HEK293T (cell line): ENCODE measurements around the gene GSTO2.

Experiments
- CTCF ChIA-PET: fragments of 350-600 bp; formaldehyde crosslinking; extraction: SDS; loops from one replicate; lab custom pipeline; 2021; ENCODE audit warnings: antibody characterized with exemption, inconsistent platforms; lab: Yijun Ruan, JAX
- POLR2A ChIA-PET: fragments of 350-600 bp; formaldehyde crosslinking; extraction: SDS; loops from one replicate; lab custom pipeline; 2020; ENCODE audit warnings: antibody characterized with exemption, inconsistent platforms; lab: Yijun Ruan, JAX
- DNase-seq: peaks from one replicate; pipeline ENCODE4 v3.0.0; 2012; ENCODE audit warnings: mixed read lengths; ENCODE audit errors: extremely low spot score
- ARNT ChIP-seq: fragments of 450-650 bp; IDR thresholded peaks from 2 replicates; pipeline ENCODE4 v1.6.1; 2017; ENCODE audit warnings: mild to moderate bottlenecking
- BHLHE40 ChIP-seq: fragments of 450-650 bp; IDR thresholded peaks from 2 replicates; pipeline ENCODE4 v1.6.1; 2016; ENCODE audit warnings: mild to moderate bottlenecking, moderate library complexity, borderline replicate concordance
- CTBP1 ChIP-seq: fragments of 450-650 bp; IDR thresholded peaks from 2 replicates; pipeline ENCODE4 v1.6.1; 2016; ENCODE audit warnings: borderline replicate concordance
- ELF4 ChIP-seq: fragments of 450-650 bp; IDR thresholded peaks from 2 replicates; pipeline ENCODE4 v1.6.1; 2017; ENCODE audit warnings: antibody characterized with exemption
- FOXA1 ChIP-seq: fragments of 450-650 bp; IDR thresholded peaks from 2 replicates; pipeline ENCODE4 v1.6.1; 2016; ENCODE audit warnings: mild to moderate bottlenecking
- FOXK2 ChIP-seq: fragments of 450-650 bp; IDR thresholded peaks from 2 replicates; pipeline ENCODE4 v1.6.1; 2016; ENCODE audit warnings: mild to moderate bottlenecking
- FOXM1 ChIP-seq: fragments of 450-650 bp; IDR thresholded peaks from 2 replicates; pipeline ENCODE4 v1.6.1; 2017; ENCODE audit warnings: mild to moderate bottlenecking, borderline replicate concordance
- HDGF ChIP-seq: fragments of 450-650 bp; IDR thresholded peaks from 2 replicates; pipeline ENCODE4 v1.6.1; 2017; ENCODE audit warnings: antibody characterized with exemption, borderline replicate concordance
- L3MBTL2 ChIP-seq: fragments of 450-650 bp; conservative IDR thresholded peaks from 2 replicates; pipeline ENCODE4 v1.6.1; 2016; ENCODE audit warnings: mild to moderate bottlenecking
- LEF1 ChIP-seq: fragments of 450-650 bp; IDR thresholded peaks from 2 replicates; pipeline ENCODE4 v1.6.1; 2017; ENCODE audit warnings: mild to moderate bottlenecking, borderline replicate concordance
- NFRKB ChIP-seq: fragments of 450-650 bp; IDR thresholded peaks from 2 replicates; pipeline ENCODE4 v1.6.1; 2016; ENCODE audit warnings: mild to moderate bottlenecking, moderate library complexity
- SP1 ChIP-seq: fragments of 450-650 bp; IDR thresholded peaks from 2 replicates; pipeline ENCODE4 v1.6.1; 2017
- SUZ12 ChIP-seq: fragments of 450-650 bp; IDR thresholded peaks from 2 replicates; pipeline ENCODE4 v1.6.1; 2016; ENCODE audit warnings: mild to moderate bottlenecking
- TARDBP ChIP-seq: fragments of 450-650 bp; IDR thresholded peaks from 2 replicates; pipeline ENCODE4 v1.6.1; 2016
- ZNF384 ChIP-seq: fragments of 450-650 bp; IDR thresholded peaks from 2 replicates; pipeline ENCODE4 v1.6.1; 2016
- TF ChIP-seq, protein P1 (sequence below): fragments of 450-650 bp; IDR thresholded peaks from 2 replicates; pipeline ENCODE4 v1.6.1; 2016

Gene GSTO2

GRCh38 chr10:104340111-104340526 lies 71.1 kb downstream of the GSTO2 start:
- TF ChIP-seq LEF1, result no peak
- DNase-seq, result no peak
- POLR2A ChIA-PET, result interaction anchor here (0.6 kb wide), 1 partner anchor 281 kb away, joined by 4 read pairs; no protein-coding TSS in a partner anchor
- CTCF ChIA-PET, result no interaction called here

DNA sequence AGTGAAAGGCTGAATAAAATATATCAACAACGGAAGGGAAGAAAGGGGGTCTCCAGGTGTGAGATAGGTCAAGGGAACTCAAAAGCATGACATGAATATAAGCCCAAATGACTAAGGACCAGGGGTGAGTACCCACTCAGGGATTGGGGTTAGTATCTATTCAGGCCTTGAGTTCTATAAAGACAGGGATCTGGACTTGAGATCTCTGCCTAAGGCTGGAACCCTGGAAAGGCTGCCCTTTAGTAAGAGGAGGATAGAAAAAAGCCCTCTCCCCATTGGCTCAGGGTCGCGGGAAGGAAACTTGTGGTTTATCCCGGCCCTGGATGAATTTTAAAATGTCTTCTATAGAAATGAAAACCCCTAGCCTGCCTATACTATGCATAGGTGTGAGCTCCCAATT lies 71.7 kb downstream of the GSTO2 start:
- POLR2A ChIA-PET, result interaction anchor here (1.1 kb wide), 1 partner anchor 219 kb away, joined by 4 read pairs; the partner anchor contains the start of gene SFR1
- DNase-seq, result no peak
- CTCF ChIA-PET, result interaction anchor here (0.6 to 1.6 kb wide), 3 partner anchors 11 to 49 kb away, joined by 3 to 5 read pairs (median 3); no protein-coding TSS in a partner anchor
- TF ChIP-seq ZNF384, result no peak
- TF ChIP-seq ELF4, result no peak
- TF ChIP-seq, protein P1, sequence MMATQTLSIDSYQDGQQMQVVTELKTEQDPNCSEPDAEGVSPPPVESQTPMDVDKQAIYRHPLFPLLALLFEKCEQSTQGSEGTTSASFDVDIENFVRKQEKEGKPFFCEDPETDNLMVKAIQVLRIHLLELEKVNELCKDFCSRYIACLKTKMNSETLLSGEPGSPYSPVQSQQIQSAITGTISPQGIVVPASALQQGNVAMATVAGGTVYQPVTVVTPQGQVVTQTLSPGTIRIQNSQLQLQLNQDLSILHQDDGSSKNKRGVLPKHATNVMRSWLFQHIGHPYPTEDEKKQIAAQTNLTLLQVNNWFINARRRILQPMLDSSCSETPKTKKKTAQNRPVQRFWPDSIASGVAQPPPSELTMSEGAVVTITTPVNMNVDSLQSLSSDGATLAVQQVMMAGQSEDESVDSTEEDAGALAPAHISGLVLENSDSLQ, result no peak
- TF ChIP-seq HDGF, result no peak
- TF ChIP-seq SUZ12, result no peak
- TF ChIP-seq NFRKB, result no peak
- TF ChIP-seq BHLHE40, result no peak
- no peak for TF ChIP-seq TARDBP
- no peak for TF ChIP-seq FOXA1
- TF ChIP-seq FOXK2, result no peak
- no peak for TF ChIP-seq L3MBTL2
- no peak for TF ChIP-seq ARNT
- no peak for TF ChIP-seq LEF1
- no peak for TF ChIP-seq FOXM1
- TF ChIP-seq SP1, result no peak
- no peak for TF ChIP-seq CTBP1

DNA sequence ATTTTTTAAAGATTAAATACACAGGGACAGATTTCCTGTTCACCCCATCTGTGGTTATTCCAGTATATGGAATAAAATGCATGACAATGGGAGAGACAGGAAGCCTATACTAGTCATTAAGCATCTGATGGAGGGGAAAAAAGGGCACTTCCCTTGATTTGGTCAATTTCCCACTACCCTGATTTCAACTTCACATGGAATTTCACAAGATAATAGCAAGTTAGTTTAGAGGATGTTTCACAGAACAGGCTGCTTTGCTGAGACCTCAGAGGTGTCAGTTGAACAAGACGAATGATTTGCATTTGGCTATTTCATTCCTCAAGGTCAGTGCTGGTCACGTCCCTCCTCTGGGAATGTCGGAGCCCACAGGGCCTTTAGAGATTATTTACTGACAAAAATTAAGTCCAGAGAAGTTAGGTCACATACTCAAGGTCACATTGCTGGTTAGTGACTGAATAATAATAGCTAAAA lies 74.0 kb downstream of the GSTO2 start:
- POLR2A ChIA-PET, result no interaction called here
- CTCF ChIA-PET, result interaction anchor here (0.9 to 1.4 kb wide), 2 partner anchors 9 to 69 kb away, joined by 3 to 6 read pairs; no protein-coding TSS in a partner anchor
- DNase-seq, result no peak
- no peak for TF ChIP-seq ELF4
- no peak for TF ChIP-seq ARNT
- no peak for TF ChIP-seq FOXA1
- TF ChIP-seq NFRKB, result no peak
- no peak for TF ChIP-seq SUZ12
- TF ChIP-seq, protein P1, result no peak
- no peak for TF ChIP-seq FOXM1
- no peak for TF ChIP-seq TARDBP
- TF ChIP-seq HDGF, result no peak
- no peak for TF ChIP-seq CTBP1
- no peak for TF ChIP-seq SP1
- no peak for TF ChIP-seq BHLHE40
- no peak for TF ChIP-seq FOXK2
- no peak for TF ChIP-seq LEF1
- no peak for TF ChIP-seq ZNF384
- TF ChIP-seq L3MBTL2, result no peak

- TF ChIP-seq LEF1, result no peak
- TF ChIP-seq HDGF, result no peak
- TF ChIP-seq, protein P1, result no peak
- POLR2A ChIA-PET, result no interaction called here
- CTCF ChIA-PET, result no interaction called here
- DNase-seq, result no peak
Observed at GRCh38 chr10:104344219-104344618, 75.2 kb downstream of the GSTO2 start.

DNA sequence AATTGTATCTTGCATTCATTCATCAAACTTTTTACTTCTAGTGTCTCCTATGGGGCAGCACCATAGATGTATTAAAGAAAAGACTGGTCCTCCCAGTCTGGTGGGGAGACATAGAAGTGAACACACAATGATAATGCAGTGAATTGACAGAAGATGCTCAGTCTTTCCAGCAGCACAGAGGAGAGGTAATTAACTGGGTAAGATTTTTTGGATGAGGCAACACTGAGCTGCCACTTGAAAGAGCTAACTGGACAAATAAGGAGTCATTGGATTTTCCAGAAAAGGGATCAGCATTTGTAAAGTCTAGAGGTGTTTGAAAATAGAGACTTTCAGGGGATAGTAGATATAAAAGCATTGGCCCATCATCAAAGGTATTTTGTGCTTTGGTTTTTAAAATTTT lies 76.5 kb downstream of the GSTO2 start:
- POLR2A ChIA-PET, result no interaction called here
- no peak for DNase-seq
- CTCF ChIA-PET, result no interaction called here
- TF ChIP-seq BHLHE40 (no peak), ELF4 (no peak), FOXK2 (no peak), FOXA1 (no peak)

DNA sequence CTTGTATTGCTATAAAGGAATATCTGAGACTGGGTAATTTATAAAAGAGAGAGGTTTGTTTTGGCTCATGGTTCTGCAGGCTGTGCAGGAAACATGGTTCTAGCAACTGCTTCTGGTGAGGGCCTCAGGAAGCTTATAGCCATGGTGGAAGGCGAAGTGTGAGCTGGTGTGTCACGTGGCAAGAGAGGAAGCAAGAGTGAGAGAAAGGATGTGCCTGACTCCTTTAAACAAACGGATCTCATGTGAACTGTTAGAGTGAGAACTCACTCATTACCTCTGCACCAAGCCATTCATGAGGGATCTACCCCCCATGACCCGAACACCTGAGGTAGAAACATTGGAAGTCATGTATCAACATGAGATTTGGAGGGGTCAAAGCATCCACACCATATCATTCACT lies 77.0 kb downstream of the GSTO2 start:
- TF ChIP-seq FOXM1 (no peak), ELF4 (no peak), L3MBTL2 (no peak), CTBP1 (no peak), FOXK2 (no peak), LEF1 (no peak), SP1 (no peak), NFRKB (no peak), TARDBP (no peak), SUZ12 (no peak), ARNT (no peak), FOXA1 (no peak), BHLHE40 (no peak), ZNF384 (no peak), HDGF (no peak)
- TF ChIP-seq, protein P1, result no peak
- CTCF ChIA-PET, result interaction anchor here (2.1 kb wide), 1 partner anchor 40 kb away, joined by 6 read pairs; no protein-coding TSS in a partner anchor
- DNase-seq, result no peak
- POLR2A ChIA-PET, result interaction anchor here (1.5 kb wide), 1 partner anchor 8 kb away, joined by 3 read pairs; the partner anchor contains the start of gene ITPRIP
